ENCODE data around the gene COPS3. TPM values are rescaled to one million over a fixed set of nuclear protein-coding genes. Genes with fewer than 3 reads are reported as not detected.

COPS3 gene
- total and polyA plus RNA-seq, 7 donors: 99.8 to 164 (median 140) TPM

DNA sequence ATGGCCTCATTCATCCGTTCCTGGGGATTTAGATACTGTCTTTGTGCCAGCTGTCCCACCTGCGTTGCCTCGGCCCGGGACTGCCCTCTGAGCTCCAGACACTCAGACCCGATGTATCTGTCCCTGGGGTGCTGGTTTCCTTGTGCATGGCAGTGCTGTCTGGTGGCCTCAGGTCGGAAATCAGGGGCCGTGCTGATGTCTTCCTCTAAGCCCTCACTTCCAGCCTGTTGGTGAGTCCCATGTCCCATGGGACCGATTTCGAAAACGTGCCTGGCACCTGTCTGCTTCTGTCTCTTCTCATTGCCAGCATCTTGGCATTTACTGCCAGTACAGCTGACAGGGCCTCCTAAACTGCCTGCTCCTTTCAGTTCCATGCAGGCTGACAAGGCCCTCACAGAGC lies 44.2 kb upstream of the COPS3 start:
- DNase-seq: peak in 1 of 2 donors; percentile 80
- Histone ChIP-seq H3K9me3 (no peaks in the 10 kb centered on the region), H3K27me3 (ENCODE audit: insufficient read depth in 3 of 3, low read length in 2 of 3) (no peaks in the 10 kb centered on the region), H3K36me3 (ENCODE audit: insufficient read depth in 1 of 2, low read depth in 1 of 2) (no peaks in the 10 kb centered on the region), H3K4me1 (peaks cover 6% of the 10 kb centered on the region), H3K27ac (peak overlapping the region; percentile 63), H3K4me3 (no peak overlapping the region)
- WGBS, 3 donors: 26 to 56% (median 44%) methylated on average over 10 of the region's 10 CpGs
- ATAC-seq: peak; percentile 54 to 96 (median 92)
- TF ChIP-seq, protein P1, sequence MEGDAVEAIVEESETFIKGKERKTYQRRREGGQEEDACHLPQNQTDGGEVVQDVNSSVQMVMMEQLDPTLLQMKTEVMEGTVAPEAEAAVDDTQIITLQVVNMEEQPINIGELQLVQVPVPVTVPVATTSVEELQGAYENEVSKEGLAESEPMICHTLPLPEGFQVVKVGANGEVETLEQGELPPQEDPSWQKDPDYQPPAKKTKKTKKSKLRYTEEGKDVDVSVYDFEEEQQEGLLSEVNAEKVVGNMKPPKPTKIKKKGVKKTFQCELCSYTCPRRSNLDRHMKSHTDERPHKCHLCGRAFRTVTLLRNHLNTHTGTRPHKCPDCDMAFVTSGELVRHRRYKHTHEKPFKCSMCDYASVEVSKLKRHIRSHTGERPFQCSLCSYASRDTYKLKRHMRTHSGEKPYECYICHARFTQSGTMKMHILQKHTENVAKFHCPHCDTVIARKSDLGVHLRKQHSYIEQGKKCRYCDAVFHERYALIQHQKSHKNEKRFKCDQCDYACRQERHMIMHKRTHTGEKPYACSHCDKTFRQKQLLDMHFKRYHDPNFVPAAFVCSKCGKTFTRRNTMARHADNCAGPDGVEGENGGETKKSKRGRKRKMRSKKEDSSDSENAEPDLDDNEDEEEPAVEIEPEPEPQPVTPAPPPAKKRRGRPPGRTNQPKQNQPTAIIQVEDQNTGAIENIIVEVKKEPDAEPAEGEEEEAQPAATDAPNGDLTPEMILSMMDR (IDR thresholded peaks at IDR 0.05): no peak
- intact Hi-C loops (cut with DNase I): no loop called here

GRCh38 chr17:17324616-17325015 lies 43.6 kb upstream of the COPS3 start:
- H3K9me3 ChIP-seq: no peaks in the 10 kb centered on the region
- DNase-seq: no peak
- ATAC-seq: peak in 1 of 4 donors; percentile 12
- intact Hi-C loops (cut with DNase I): loop anchor here in 1 of 2 donors (5.0 kb wide), 1 partner anchor 327 kb away; no protein-coding TSS in a partner anchor
- TF ChIP-seq, protein P1 (IDR thresholded peaks at IDR 0.05): no peak
- no peak overlapping the region for H3K4me3 ChIP-seq
- peaks cover 6% of the 10 kb centered on the region for H3K4me1 ChIP-seq
- peak overlapping the region; percentile 63 for H3K27ac ChIP-seq
- no peaks in the 10 kb centered on the region for H3K27me3 ChIP-seq (ENCODE audit: insufficient read depth in 3 of 3, low read length in 2 of 3)
- H3K36me3 ChIP-seq (ENCODE audit: insufficient read depth in 1 of 2, low read depth in 1 of 2): no peaks in the 10 kb centered on the region
- WGBS, 3 donors: 96 to 99% (median 97%) methylated on average over 8 of the region's 8 CpGs

- Histone ChIP-seq H3K4me3 (no peak overlapping the region), H3K36me3 (ENCODE audit: insufficient read depth in 1 of 2, low read depth in 1 of 2) (no peaks in the 10 kb centered on the region), H3K27me3 (ENCODE audit: insufficient read depth in 3 of 3, low read length in 2 of 3) (no peaks in the 10 kb centered on the region), H3K9me3 (no peaks in the 10 kb centered on the region), H3K4me1 (peaks cover 6% of the 10 kb centered on the region), H3K27ac (no peak overlapping the region)
- 95 to 96% (median 95%) methylated on average over 21 of the region's 21 CpGs for WGBS, 3 donors
- DNase-seq (no peak), ATAC-seq (no peak)
- intact Hi-C loops (cut with DNase I): loop anchor here in 1 of 2 donors (5.0 kb wide), 1 partner anchor 326 kb away; no protein-coding TSS in a partner anchor
- TF ChIP-seq, protein P1 (IDR thresholded peaks at IDR 0.05): no peak
Observed at GRCh38 chr17:17322516-17323510, 41.8 kb upstream of the COPS3 start.

GRCh38 chr17:17321356-17322025 lies 40.4 kb upstream of the COPS3 start:
- Histone ChIP-seq H3K4me3 (no peak overlapping the region), H3K27me3 (ENCODE audit: insufficient read depth in 3 of 3, low read length in 2 of 3) (no peaks in the 10 kb centered on the region), H3K9me3 (no peaks in the 10 kb centered on the region), H3K4me1 (peaks cover 6% of the 10 kb centered on the region), H3K27ac (no peak overlapping the region), H3K36me3 (ENCODE audit: insufficient read depth in 1 of 2, low read depth in 1 of 2) (no peaks in the 10 kb centered on the region)
- 72 to 76% (median 73%) methylated on average over 11 of the region's 11 CpGs for WGBS, 3 donors
- ATAC-seq (no peak), DNase-seq (no peak)
- intact Hi-C loops (cut with DNase I): loop anchor here in 1 of 2 donors (5.0 kb wide), 1 partner anchor 324 kb away; no protein-coding TSS in a partner anchor
- TF ChIP-seq, protein P1 (IDR thresholded peaks at IDR 0.05): no peak

Data from psoas muscle (tissue), 8 donors.